Neural cell (in vitro differentiated cells): ENCODE results near the gene CADM1. TPM values are rescaled to one million over a fixed set of nuclear protein-coding genes. Genes with fewer than 3 reads are reported as not detected.

Source experiments
- H2AFZ ChIP-seq: fragments of 200-600, 300-800 bp; sonication (generic), shearing (Covaris generic); 2 replicates; pipeline ENCODE4 v1.6.0; 2014; ENCODE audit warnings: low read depth, mild to moderate bottlenecking, antibody characterized with exemption, low read length, moderate library complexity
- H3F3A ChIP-seq: fragments of 200-600 bp; shearing (Covaris generic); 2 replicates; pipeline ENCODE4 v1.6.1; 2016; ENCODE audit warnings: mild to moderate bottlenecking, moderate library complexity, mixed read lengths, antibody characterized with exemption, low read length; ENCODE audit not compliant: insufficient read depth, poor library complexity, severe bottlenecking
- H3K27ac ChIP-seq: fragments of 200-600, 300-800 bp; sonication (generic), shearing (Covaris generic); 2 replicates; pipeline ENCODE4 v1.5.1; 2014; ENCODE audit warnings: mild to moderate bottlenecking, low read length, moderate library complexity
- H3K27me3 ChIP-seq: fragments of 300-800, 200-600 bp; sonication (generic), shearing (Covaris generic); 2 replicates; pipeline ENCODE4 v1.6.0; 2014; ENCODE audit warnings: mild to moderate bottlenecking, low read depth, low read length, moderate library complexity; ENCODE audit not compliant: insufficient read depth
- H3K36me3 ChIP-seq: fragments of 300-800, 200-600 bp; sonication (generic), shearing (Covaris generic); 2 replicates; pipeline ENCODE4 v1.5.1; 2014; ENCODE audit warnings: mild to moderate bottlenecking, antibody characterized with exemption, low read length, moderate library complexity; ENCODE audit not compliant: insufficient read depth
- H3K4me2 ChIP-seq: fragments of 300-800, 200-600 bp; sonication (generic), shearing (Covaris generic); 2 replicates; pipeline ENCODE4 v1.6.0; 2014; ENCODE audit warnings: mild to moderate bottlenecking, low read length
- H3K4me3 ChIP-seq: fragments of 300-800, 200-600 bp; sonication (generic), shearing (Covaris generic); 2 replicates; pipeline ENCODE4 v1.5.1; 2014; ENCODE audit warnings: mild to moderate bottlenecking, low read length, moderate library complexity
- H3K79me2 ChIP-seq: fragments of 200-600 bp; shearing (Covaris generic); replicated peaks from 2 replicates; pipeline ENCODE4 v1.6.0; 2014; ENCODE audit warnings: mild to moderate bottlenecking, low read length, moderate library complexity; ENCODE audit not compliant: insufficient read depth
- H3K9ac ChIP-seq: fragments of 300-800, 200-600 bp; sonication (generic), shearing (Covaris generic); 2 replicates; pipeline ENCODE4 v1.6.1; 2016; ENCODE audit warnings: mild to moderate bottlenecking, low read length, mixed read lengths
- H3K9me2 ChIP-seq: fragments of 200-600 bp; shearing (Covaris generic); 2 replicates; pipeline ENCODE4 v1.6.1; 2016; ENCODE audit warnings: mild to moderate bottlenecking, low read length, mixed read lengths; ENCODE audit not compliant: insufficient read depth
- H3K9me3 ChIP-seq: fragments of 200-600, 300-800 bp; sonication (generic), shearing (Covaris generic); 2 replicates; pipeline ENCODE4 v1.6.1; 2016; ENCODE audit warnings: mild to moderate bottlenecking, mixed run types, low read length, moderate library complexity, mixed read lengths
- H4K20me1 ChIP-seq: fragments of 200-600 bp; shearing (Covaris generic); 2 replicates; pipeline ENCODE4 v1.6.1; 2016; ENCODE audit warnings: mild to moderate bottlenecking, mixed run types; ENCODE audit not compliant: insufficient read depth
- CTCF ChIP-seq: fragments of 450-650 bp; IDR thresholded peaks from 2 replicates; pipeline ENCODE4 v1.5.1; 2014; ENCODE audit warnings: antibody characterized with exemption, mild to moderate bottlenecking, moderate library complexity; ENCODE audit not compliant: poor library complexity, severe bottlenecking
- EP300 ChIP-seq: fragments of 450-650 bp; conservative IDR thresholded peaks from 2 replicates; pipeline ENCODE4 v1.6.1; 2014; ENCODE audit warnings: antibody characterized with exemption, mild to moderate bottlenecking, moderate library complexity; ENCODE audit not compliant: poor library complexity, severe bottlenecking
- EZH2 ChIP-seq: fragments of 200-600, 300-800 bp; shearing (Covaris generic), sonication (generic); IDR thresholded peaks from 2 replicates; pipeline ENCODE4 v1.6.1; 2014; ENCODE audit warnings: antibody characterized with exemption, low read length, borderline replicate concordance, mild to moderate bottlenecking; ENCODE audit not compliant: insufficient read depth, poor library complexity, severe bottlenecking
- MXI1 ChIP-seq: fragments of 450-650 bp; conservative IDR thresholded peaks from 2 replicates; pipeline ENCODE4 v1.6.1; 2014; ENCODE audit warnings: antibody characterized with exemption, mild to moderate bottlenecking; ENCODE audit not compliant: poor library complexity, severe bottlenecking
- POLR2AphosphoS5 ChIP-seq: IDR thresholded peaks from 2 replicates; pipeline ENCODE4 v1.6.1; 2012
- RAD21 ChIP-seq: fragments of 450-650 bp; conservative IDR thresholded peaks from 2 replicates; pipeline ENCODE4 v1.6.1; 2014; ENCODE audit warnings: antibody characterized with exemption, mild to moderate bottlenecking, moderate library complexity
- SMC3 ChIP-seq: fragments of 450-650 bp; conservative IDR thresholded peaks from 2 replicates; pipeline ENCODE4 v1.6.1; 2014; ENCODE audit warnings: antibody characterized with exemption, mild to moderate bottlenecking, moderate library complexity; ENCODE audit not compliant: poor library complexity
- TAF1 ChIP-seq: IDR thresholded peaks from 2 replicates; pipeline ENCODE4 v1.6.1; 2012; ENCODE audit warnings: low read depth
- polyA plus RNA-seq: library from polyadenylated mRNA; depleted of rRNA; stranded (reverse); fragments of >200 nt; gene quantifications from 2 replicates; pipeline ENCODE4 v1.2.3, GENCODE V29; 2014
- TF ChIP-seq, protein P1 (sequence below): IDR thresholded peaks from 2 replicates; pipeline ENCODE4 v1.6.1; 2012; ENCODE audit warnings: borderline replicate concordance

CADM1 gene
- polyA plus RNA-seq, 1 donor from 2014 or later = 92.1 TPM

DNA sequence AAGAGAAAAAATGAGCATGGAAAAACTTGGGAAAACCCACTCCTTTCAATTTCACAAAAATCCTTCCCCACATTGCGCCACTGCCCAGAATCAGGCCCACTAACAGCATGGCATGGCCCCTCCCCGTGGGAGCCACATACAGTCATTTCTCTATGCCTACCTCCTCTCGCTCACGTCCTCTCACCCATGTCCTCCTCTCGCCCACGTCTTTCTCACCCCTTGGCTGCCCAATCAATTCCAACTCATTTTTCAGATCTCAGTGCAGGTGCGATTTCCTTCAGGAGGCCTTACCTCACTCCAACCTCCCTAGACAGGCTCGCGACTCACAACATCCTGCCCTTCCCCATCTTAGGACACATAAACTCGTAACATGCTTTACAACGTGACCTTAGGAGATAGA lies 229.2 kb downstream of the CADM1 start:
- Histone ChIP-seq H3K9me3 (no peaks in the 10 kb centered on the region), H3K27me3 (no peaks in the 10 kb centered on the region)

GRCh38 chr11:115272925-115273324 lies 231.3 kb downstream of the CADM1 start:
- H4K20me1 ChIP-seq = no peaks in the 10 kb centered on the region
- H3K27ac ChIP-seq = no peak overlapping the region
- peaks cover 8% of the 10 kb centered on the region for H3K79me2 ChIP-seq
- no peaks in the 10 kb centered on the region for H3K36me3 ChIP-seq
- TF ChIP-seq POLR2AphosphoS5 = no peak
- TF ChIP-seq CTCF = no peak
- TF ChIP-seq EP300 = no peak
- no peaks in the 10 kb centered on the region for H3K9me2 ChIP-seq
- H3K4me2 ChIP-seq = no peak overlapping the region
- H3K27me3 ChIP-seq = no peaks in the 10 kb centered on the region
- no peak overlapping the region for H3K9ac ChIP-seq
- no peaks in the 10 kb centered on the region for H3K9me3 ChIP-seq
- H3K4me3 ChIP-seq = no peak overlapping the region
- H2AFZ ChIP-seq = no peak overlapping the region
- no peaks in the 10 kb centered on the region for H3F3A ChIP-seq

More for the DNA sequence above, 229.2 kb downstream of the CADM1 start:
- H3K4me2 ChIP-seq = no peak overlapping the region
- no peak overlapping the region for H2AFZ ChIP-seq
- no peaks in the 10 kb centered on the region for H3K9me2 ChIP-seq
- H3K36me3 ChIP-seq = no peaks in the 10 kb centered on the region
- no peak overlapping the region for H3K9ac ChIP-seq
- TF ChIP-seq POLR2AphosphoS5 (no peak), MXI1 (no peak), SMC3 (no peak), EZH2 (no peak), EP300 (no peak), CTCF (no peak), RAD21 (no peak), TAF1 (no peak)
- TF ChIP-seq, protein P1, sequence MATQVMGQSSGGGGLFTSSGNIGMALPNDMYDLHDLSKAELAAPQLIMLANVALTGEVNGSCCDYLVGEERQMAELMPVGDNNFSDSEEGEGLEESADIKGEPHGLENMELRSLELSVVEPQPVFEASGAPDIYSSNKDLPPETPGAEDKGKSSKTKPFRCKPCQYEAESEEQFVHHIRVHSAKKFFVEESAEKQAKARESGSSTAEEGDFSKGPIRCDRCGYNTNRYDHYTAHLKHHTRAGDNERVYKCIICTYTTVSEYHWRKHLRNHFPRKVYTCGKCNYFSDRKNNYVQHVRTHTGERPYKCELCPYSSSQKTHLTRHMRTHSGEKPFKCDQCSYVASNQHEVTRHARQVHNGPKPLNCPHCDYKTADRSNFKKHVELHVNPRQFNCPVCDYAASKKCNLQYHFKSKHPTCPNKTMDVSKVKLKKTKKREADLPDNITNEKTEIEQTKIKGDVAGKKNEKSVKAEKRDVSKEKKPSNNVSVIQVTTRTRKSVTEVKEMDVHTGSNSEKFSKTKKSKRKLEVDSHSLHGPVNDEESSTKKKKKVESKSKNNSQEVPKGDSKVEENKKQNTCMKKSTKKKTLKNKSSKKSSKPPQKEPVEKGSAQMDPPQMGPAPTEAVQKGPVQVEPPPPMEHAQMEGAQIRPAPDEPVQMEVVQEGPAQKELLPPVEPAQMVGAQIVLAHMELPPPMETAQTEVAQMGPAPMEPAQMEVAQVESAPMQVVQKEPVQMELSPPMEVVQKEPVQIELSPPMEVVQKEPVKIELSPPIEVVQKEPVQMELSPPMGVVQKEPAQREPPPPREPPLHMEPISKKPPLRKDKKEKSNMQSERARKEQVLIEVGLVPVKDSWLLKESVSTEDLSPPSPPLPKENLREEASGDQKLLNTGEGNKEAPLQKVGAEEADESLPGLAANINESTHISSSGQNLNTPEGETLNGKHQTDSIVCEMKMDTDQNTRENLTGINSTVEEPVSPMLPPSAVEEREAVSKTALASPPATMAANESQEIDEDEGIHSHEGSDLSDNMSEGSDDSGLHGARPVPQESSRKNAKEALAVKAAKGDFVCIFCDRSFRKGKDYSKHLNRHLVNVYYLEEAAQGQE = no peak
- peaks cover 8% of the 10 kb centered on the region for H3K79me2 ChIP-seq
- no peak overlapping the region for H3K4me3 ChIP-seq
- H3F3A ChIP-seq = no peaks in the 10 kb centered on the region
- H4K20me1 ChIP-seq = no peaks in the 10 kb centered on the region
- no peak overlapping the region for H3K27ac ChIP-seq
